T47D (cell line): ENCODE measurements around the gene CBS.
"Not testable (repeated sequence)": the region's sequence is repeated elsewhere in the genome, so short reads cannot be mapped to it uniquely, and the experiment has no call there.

ENCODE experiments used
- DNase-seq, 2 experiments: peaks; one replicate each; pipeline versions ENCODE4 v3.0.0 to v3.0.0-alpha.2; 2011 to 2012; ENCODE audit warnings: low read depth in 1 of 2, low spot score in 1 of 2
- in situ Hi-C: cut with HindIII; loops from 2 replicates; pipeline ENCODE4 v1.10.0; 2016; ENCODE audit warnings: low sequenced_read_pairs, low pct_unique_long_range_greater_than_20kb

CBS gene

DNA sequence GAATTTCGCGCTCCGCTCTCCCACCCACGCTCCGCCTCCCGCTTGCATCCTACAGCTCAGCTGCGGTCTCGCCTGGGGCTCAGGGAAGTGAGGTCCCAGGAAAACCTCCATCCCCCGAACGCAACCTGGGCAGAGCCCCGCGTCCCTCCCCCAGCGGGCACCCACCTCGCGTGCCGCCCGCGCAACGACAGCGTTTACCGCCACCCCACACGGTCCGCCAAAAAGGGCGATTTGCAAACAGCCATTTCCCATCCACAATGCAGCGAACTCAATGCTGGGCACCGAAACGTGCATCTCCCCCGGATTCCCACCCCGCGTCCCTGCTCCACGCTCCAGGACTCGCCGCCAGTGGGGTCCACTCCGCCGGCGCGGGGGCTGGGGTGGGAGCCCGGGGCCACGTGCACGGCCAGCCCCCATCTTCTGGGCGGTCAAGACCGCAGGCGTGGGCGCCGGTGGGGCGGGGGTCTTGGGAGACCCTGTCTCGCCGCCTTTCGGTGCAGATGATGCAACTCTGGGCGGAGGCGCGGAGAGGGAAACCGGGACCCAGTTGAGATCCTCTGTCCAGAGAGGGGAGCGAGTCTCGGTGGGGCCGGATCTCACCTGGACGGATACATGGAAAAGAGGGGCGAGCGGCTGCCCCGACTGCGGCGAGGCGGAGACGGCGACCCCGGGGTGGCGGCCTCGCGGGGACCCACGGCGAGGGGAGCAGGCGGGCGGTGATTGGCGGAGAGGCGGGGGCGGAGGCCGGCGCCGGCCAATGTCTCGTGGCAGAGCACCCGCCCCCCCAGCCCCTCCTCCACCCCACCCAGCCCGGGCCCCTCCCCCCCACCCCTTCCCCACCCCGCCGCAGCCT is at the start of gene CBS:
Gene CBS (minus strand): TSS at position 666 of the 853 bp plus-strand sequence. CDS start 3,642 bp downstream, outside the sequence.
- in situ Hi-C loops = not testable (repeated sequence)

DNA sequence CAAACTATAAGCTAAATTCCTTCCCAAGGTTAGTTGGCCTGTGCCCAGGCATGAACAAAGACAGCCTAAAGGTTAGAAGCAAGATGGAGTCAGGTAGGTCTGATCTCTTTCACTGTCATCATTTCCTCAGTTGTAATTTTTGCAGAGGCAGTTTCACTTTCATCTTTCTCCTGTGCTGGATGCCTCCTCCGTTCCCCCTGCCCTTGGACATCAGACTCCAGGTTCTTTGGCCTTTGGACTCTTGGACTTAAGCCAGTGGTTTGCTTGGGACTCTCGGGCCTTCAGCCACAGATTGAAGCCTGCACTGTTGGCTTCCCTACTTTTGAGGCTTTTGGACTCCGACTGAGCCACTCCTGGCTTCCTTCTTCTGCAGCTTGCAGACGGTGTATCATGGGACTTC is 40.3 kb upstream of the CBS start:
- in situ Hi-C loops, DNase-seq: not testable (repeated sequence)

More for the DNA sequence above, at the start of gene CBS:
- DNase-seq = not testable (repeated sequence)

DNA sequence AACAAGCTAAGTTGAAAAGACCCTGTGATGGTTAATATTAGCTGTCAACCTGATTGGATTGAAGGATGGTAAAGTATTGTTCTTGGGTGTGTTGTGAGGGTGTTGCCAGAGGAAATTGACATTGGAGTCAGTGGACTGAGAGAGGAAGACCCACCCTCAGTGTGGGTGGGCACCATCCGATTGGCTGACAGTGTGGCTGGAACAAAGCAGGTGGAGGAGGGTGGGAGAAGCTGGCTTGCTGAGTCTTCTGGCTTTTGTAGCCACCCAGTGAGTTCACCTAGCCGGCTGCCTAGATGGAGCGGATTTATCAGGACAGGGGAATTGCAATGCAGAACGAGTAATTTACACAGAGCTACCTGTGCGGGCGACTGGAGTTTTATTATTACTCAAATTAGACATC is 38.8 kb upstream of the CBS start:
- in situ Hi-C loops, DNase-seq: not testable (repeated sequence)

DNA sequence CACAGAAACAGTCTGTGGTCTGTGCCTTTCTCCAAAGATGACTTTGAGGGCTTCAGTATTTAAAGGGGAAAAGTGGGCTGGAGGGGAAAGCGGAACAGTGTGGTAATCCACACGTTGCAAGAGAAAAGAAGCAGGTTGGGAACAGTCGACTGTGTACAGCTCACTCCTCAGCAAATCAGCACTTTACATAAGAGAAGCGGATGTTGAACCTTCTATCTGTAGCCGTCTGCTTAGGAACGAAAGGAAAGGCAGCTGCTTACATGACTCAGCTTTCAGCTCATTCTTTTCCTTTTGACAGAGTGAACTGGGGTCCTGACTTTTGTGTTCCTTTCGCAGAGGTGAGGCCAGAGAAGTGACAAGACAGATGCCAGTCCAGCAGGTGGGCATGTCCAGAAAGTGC is 33.4 kb upstream of the CBS start:
- DNase-seq, in situ Hi-C loops: not testable (repeated sequence)

DNA sequence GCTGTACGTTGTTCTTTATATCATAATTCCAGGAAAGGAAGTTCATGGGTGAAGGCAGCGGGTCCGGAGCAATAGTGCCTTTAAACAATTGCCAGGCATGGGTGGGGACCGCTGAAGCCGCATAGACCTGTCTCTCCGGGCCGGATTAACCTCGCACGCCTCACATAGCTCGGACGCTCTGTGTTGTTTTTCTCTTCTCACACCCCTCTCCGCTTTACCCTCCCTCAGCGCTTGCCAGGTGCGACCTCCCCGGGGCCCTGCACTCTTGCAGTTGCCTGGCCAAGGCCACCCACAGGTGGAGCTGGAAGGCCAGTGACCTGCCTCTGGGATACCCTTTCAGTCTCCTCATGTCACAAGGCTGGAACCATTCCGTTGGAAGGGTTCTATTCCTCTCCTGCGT is 32.5 kb upstream of the CBS start:
- DNase-seq, in situ Hi-C loops: not testable (repeated sequence)

DNA sequence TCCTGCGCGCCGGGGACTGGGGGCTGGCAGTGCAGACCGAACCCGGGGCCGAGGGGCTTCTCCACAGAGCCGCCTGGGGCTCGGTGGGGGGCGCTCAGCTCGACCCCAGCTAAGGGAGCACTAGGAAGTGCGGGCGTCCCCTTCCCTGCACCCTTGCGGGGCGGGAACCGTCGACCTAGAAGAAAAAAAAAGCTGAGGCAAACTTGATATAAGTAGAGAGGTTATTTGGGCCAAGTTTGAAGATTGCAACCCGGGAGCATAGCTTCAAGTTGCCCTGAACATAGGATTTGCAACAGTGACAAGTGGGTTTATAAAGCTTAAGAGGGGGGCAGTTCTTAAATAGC is 32.1 kb upstream of the CBS start:
- DNase-seq, in situ Hi-C loops: not testable (repeated sequence)

DNA sequence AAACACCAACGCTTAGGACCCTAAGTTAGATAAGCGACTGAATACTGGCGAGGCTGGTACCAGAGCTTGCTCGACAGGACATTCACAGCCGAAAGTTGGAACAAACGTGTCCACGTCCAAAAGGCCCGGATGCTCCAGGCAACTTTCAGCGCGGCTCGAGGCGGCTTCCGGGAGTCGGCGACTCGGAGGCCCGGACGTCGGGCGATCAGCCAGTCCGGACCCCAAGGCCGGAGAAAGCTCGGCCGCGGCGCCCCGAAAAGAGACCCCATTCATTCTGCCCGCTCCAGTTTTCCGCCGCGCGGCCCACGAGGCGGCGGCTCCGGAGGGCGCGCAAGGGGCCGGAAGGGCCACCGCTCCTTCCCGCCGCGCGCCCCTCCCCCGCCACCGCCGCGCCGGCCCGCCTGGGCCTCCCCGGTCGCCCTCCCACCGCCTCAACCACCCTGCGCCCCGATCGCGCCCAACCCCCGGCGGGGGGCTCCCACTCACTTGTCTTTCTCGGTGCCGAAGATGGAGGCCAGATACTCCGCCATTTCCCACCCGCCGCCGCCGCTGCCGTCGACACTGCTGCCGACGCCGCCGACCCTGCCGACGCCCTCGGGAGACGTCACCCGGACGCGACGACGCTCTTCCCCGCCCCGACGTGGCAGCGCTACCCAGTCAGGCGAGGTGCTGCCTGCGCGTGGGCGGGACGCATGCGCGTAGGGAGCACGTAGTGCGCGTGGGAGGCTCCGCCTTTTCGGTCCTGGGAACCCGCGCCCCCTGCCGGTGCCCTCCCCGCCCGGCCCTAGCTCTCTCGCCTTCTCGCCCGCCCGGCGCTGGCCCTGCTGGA is 31.5 kb upstream of the CBS start, which contains the start of gene U2AF1:
Gene U2AF1 (minus strand): TSS at position 606 of the 829 bp plus-strand sequence. CDS start 76 bp downstream, at position 530.
- DNase-seq, in situ Hi-C loops: not testable (repeated sequence)

DNA sequence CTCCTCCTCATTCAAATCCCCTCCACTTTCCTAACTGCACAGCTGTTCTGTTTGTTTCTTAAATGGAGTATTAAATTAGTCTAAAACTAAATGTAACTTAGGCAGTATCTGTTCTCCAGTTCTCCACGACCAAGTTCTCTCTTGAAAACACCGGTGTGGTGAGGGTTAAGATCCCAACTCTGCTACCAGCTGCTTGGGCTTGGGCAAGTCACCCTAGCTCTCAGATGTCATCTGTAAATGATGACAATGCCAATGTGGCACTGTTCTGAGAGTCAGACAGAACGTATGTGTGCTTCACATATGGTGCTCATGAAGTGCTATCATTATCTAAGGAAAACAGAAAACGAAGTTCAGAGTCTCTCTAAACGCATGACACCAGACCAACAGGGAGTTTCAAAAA is 29.0 kb upstream of the CBS start:
- in situ Hi-C loops, DNase-seq: not testable (repeated sequence)

DNA sequence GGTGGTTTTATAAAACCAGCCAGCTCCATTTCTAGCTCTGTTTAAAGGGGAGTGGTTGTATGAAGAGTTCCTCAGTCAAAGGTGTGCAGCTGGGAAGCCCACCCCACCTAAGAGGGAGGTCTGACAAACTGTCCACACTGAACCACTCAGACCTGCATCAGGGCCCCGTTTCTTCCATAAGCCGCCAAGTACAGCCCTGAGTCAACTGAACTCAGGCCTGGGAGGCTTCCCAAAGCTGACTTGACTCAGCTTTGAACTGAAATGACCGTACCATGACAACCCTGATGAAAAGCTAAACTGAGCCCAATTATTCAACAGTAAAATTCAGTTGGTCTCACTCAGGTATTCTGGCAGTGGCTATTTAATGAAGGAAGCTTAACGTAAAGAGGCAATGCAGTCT is 26.6 kb upstream of the CBS start:
- in situ Hi-C loops, DNase-seq: not testable (repeated sequence)

DNA sequence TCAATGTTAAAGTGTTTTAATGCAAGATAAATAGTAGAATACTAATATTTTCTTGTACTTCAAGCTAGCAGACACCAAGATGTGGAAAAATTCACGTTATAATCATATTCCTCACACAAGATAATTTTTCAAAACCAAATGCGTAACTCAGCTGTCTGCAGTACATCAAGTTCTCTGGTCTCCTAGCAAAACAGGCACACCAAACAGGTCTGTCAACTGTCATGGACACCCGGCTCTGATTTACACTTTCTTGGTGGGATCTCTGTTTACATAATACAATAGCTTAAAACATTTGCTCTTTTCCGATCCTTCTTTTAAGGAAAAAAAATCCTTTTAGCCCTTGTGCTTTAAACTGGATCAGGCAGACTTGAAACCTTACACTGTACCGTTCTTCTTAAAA is 26.0 kb upstream of the CBS start:
- in situ Hi-C loops, DNase-seq: not testable (repeated sequence)

DNA sequence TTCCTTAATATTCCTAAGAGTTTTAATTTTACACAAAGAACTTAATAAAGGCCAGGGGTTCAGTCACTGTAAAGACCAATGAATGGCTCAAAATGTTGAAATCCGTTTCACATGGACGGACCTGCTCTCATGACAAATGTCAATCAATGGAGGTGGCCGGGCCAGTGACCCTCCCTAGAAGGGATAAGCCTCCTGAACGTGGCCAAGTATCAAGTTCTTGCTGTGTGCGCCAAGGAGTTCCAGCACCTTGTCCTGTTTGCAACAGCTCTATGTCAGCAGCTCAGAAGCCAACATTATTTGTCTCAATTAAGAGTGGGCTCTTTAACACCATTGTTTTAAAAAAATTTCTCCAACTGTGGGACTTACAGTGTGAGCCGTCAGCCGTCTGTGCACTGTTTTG is 25.4 kb upstream of the CBS start:
- DNase-seq, in situ Hi-C loops: not testable (repeated sequence)

DNA sequence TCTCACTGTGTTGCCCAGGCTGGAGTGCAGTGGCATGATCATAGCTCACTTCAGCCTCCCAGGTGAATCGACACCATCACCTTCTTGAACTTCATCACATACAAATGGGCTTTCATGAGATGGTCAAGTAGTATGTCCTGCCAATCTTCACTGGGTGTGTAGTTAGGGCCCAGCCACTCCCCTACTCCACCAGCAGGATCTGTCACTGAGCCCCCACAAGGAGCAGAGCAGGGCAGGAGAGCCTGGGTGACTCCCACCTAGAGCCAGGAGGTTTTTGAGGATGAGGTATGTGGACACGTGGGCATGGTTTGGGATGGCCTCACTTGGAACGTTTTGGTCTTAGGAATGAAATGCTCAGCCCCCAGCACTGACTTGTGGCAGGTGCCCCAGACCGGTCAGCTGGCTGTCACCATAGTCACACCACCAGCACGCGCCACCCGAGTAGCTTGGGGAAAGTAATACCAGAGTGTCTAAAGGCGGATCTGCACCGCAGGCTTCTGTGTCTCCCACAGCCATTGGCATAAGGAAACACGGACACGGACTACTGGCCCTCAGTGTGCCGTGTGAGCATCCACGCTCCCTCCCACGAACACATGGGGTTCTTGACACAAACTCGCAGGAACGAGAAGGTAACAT is 16.5 kb upstream of the CBS start:
- DNase-seq, in situ Hi-C loops: not testable (repeated sequence)

DNA sequence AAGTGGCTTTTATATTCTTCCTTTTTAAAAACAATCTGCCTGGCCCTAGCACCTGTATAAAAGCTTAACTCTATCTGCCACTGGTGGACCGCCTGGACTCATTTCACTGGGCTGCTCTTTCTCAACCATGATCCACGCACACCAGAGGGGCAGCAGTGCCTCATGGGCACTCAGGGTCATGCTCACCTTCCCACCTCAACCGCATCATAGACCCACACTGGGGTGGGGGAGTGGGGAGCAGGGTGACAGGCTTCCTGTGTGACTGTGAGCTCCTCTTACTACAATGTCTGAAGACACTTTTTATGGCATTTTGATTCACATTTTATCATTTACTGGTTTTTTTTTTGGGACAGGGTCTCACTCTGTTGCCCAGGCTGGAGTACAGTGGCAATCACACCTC is 15.3 kb upstream of the CBS start:
- DNase-seq, in situ Hi-C loops: not testable (repeated sequence)

DNA sequence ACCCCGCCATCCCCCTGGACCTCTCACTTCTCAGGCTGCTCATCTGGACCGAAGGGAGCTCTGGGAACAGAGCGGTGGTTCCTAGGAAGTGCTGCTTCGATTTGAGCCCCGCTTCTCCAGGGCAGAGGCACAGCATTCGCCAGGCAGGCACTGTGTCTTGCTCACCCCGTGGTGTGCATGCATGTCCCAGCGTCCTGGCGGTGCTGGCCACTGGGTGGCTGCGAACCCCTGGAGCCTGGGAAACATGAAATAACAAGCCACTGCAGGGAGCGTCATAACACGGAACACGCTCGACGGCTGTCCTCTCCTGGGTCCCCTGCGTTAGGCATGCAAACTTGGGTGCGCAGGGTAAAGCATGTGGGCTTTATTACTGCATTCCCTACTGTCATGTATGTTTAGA is 13.8 kb upstream of the CBS start:
- in situ Hi-C loops, DNase-seq: not testable (repeated sequence)

DNA sequence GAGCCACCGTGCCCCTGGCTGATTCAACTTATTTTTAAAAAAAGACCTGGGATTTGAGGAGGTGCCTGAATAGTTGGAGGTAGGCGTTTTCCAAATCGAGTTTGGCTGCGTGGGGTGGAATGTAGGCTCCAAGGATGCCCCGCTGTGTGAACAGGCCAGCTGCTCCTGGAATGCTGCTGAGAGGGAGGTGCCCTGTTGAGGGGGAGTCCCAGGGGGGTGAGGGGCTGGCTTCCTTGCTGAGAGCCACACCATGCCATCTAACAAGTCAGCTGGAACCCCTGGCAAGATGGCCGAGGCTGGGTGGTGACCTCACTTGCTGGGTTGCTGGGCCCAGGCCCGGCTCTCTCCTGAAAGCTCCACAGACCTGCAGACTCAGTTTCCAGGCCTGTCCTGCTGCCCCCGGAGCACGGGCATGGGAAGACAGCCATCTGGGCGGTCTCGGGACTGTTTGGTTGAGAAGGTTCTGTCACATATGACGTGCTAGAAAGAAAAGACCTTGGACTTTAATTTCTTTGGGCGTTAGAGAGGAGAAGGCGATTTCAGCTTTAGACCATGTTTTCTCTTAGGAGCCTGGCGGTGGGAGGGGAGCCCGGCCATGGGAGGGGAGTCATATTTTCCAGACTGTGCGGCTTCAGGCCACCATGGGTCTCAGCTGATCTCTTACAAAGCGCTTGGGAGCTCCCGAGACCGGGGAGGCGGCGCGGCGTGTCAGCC is 7.1 kb upstream of the CBS start:
- in situ Hi-C loops, DNase-seq: not testable (repeated sequence)

DNA sequence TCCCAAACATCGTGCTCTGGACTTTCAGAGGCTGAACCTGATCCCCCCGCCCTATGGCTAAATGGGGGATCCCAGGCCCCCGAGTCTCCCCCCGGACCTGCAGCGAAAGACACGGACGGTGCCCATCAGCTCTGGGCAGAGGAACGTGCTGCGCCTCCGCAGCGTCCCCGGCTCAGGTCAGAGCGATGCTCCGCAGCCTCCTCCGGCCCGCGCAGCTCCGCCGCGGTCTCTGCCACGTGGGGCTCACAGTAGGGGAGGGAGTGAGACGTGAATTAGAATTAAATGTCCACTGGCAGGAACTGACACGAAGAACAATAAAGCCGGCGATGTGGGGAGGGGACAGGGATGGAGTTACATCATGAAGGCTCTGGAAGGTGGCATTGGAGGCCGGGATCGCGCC is 1.0 kb upstream of the CBS start:
- in situ Hi-C loops, DNase-seq: not testable (repeated sequence)

DNA sequence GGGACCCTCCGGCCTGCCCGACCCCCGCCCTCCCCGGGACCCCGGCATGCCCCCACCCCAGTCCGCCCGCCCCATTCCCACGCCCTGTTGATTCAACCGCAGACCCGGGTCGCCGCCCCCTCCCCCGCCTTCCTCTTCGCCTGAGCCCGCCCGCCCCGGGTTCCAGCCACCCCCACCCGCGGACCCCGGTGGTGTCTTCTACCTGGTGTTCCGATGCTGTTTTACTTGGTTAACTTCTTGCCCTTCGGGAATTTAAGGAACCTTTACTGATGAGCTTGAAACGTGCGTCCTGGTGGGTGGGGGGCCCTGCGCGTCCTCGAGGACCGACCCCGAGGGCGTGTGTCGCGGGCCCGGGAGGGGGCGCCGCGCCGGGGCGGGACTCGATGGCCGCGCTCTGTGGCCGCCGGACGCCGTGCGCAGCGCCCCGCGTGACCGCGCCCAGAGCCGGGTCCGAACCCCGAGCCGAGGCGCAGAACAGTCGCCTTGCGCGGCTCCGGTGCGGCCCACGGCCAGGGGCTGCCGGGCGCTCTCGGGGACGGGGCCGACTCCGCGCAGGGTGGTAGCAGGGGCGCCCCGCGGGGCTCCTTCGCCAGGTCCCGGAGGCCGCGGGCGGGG is 495 bp upstream of the CBS start:
- in situ Hi-C loops, DNase-seq: not testable (repeated sequence)
